Suprapubic skin (tissue), 4 donors: ENCODE measurements around the gene ADAMTS16.

Experiments used
- CTCF ChIP-seq, 2 donors: fragments of 200-600 bp in 1 of 2; fragments of 450-650 bp in 1 of 2; sonication (generic) in 1 of 2; IDR thresholded peaks; one replicate each; pipeline ENCODE4 v1.5.1; 2016 to 2019; ENCODE audit warnings: antibody characterized with exemption in 2 of 2, mild to moderate bottlenecking in 1 of 2, moderate library complexity in 1 of 2
- EP300 ChIP-seq: sonication (generic); formaldehyde crosslinking; IDR thresholded peaks from one replicate; pipeline ENCODE4 v1.6.1; 2017; ENCODE audit warnings: antibody characterized with exemption
- POLR2A ChIP-seq, 2 donors: fragments of 450-650 bp; IDR thresholded peaks; one replicate each; pipeline ENCODE4 v1.6.1; 2017; ENCODE audit warnings: antibody characterized with exemption in 2 of 2, mild to moderate bottlenecking in 2 of 2, moderate library complexity in 2 of 2
- POLR2AphosphoS5 ChIP-seq, 3 donors: sonication (generic); formaldehyde crosslinking; IDR thresholded peaks; one replicate each; pipeline ENCODE4 v1.6.1; 2017; ENCODE audit warnings: antibody characterized with exemption in 3 of 3

DNA sequence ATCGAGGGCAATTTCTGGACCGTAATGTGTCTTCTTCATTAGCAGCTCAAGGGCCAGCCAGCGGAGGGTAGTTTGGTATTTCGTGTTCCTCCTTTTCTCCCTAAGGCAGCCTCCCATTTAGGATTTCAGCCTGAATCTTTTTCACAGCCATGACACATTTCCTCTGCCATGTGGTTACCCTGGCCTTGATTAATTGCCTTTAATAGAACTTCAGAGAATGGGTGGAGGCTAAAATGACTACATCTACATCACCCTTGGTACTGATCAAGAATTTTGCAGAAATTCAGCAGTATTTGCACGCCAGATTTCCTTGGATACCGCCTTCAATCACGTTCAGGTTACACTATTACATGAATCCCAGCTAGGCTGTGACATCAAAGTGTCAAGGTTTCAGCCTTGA is 58.0 kb downstream of the ADAMTS16 start:
- TF ChIP-seq CTCF (IDR thresholded peaks at IDR 0.05) (no peak), EP300 (no peak), POLR2A (IDR thresholded peaks at IDR 0.05) (no peak), POLR2AphosphoS5 (IDR thresholded peaks at IDR 0.05) (no peak)
